ENCODE results near the gene EIF2D.

GRCh38 chr1:206600527-206600926 is 11.7 kb downstream of the EIF2D start:
- TF ChIP-seq CTCF (IDR thresholded peaks at IDR 0.05), result no peak
- no peak for TF ChIP-seq POLR2A (IDR thresholded peaks at IDR 0.05)

All from Peyer's patch (tissue), 4 donors.